Right cardiac atrium (tissue), 5 donors: ENCODE data around the gene NCF4. TPM values are rescaled to one million over a fixed set of nuclear protein-coding genes. Genes with fewer than 3 reads are reported as not detected.

Experiments
- ATAC-seq, 2 donors: fragments of 200-7000 bp; cut with Tn5 transposase; one replicate each; pipeline versions ENCODE4 v1.8.0 to v1.9.1; 2020; ENCODE audit warnings: moderate library complexity in 2 of 2, mild to moderate bottlenecking in 1 of 2
- DNase-seq, 3 donors: peaks; one replicate each; pipeline ENCODE4 v3.0.0-alpha.2; 2020
- H3K27ac ChIP-seq: one replicate; pipeline ENCODE4 v1.5.1; 2013; ENCODE audit warnings: mild to moderate bottlenecking, low read length, control low read depth, moderate library complexity
- H3K27me3 ChIP-seq: one replicate; pipeline ENCODE4 v1.6.1; 2013; ENCODE audit not compliant: control insufficient read depth, insufficient read depth
- H3K4me1 ChIP-seq: one replicate; pipeline ENCODE4 v1.6.1; 2013; ENCODE audit warnings: low read length; ENCODE audit not compliant: control insufficient read depth, insufficient read depth
- H3K4me3 ChIP-seq: one replicate; pipeline ENCODE4 v1.5.1; 2013; ENCODE audit warnings: low read length, control low read depth
- H3K9me3 ChIP-seq: one replicate; pipeline ENCODE4 v1.6.1; 2013; ENCODE audit warnings: low read length; ENCODE audit not compliant: control insufficient read depth
- WGBS: extraction: QIAGEN DNeasy Blood & Tissue Kit; methylation state at CpG from one replicate; pipeline ENCODE4 v1.1.7; 2013; 5-methylcytosine and 5-hydroxymethylcytosine counted together
- intact Hi-C, 4 donors: fragments of 100-400 bp; cut with DNase I; formaldehyde crosslinking; loops; one replicate each; pipeline versions ENCODE4 v1.11.0 to v1.14.0; 2022 to 2023
- polyA plus RNA-seq: library from polyadenylated mRNA; stranded (reverse); fragments of 200-250 nt; gene quantifications from one replicate; pipeline ENCODE4 v1.2.3, GENCODE V29; 2013
- total RNA-seq, 4 donors: library from RNA; stranded (reverse); fragmentation: NEBNext Ultra II Directional; extraction: Animal tissue kit (Norgen Biotek cat#: 25700); gene quantifications; one replicate each; pipeline ENCODE4 v1.2.1, GENCODE V29; 2021
- donor health status: healthy with polysubstance abuse.
- donor health status: DM: no; HTN: yes; CAD: no.
- donor health status: DM: no; HTN: no; CAD: no.
- donor health status: DM: no; HTN: yes; CAD: no; lungs with severe emphysema.
- donor health status: DM: yes; HTN: yes; CAD: no.

Gene NCF4
- total and polyA plus RNA-seq, 5 donors, result 3.1 to 6.9 (median 6.6) TPM

DNA sequence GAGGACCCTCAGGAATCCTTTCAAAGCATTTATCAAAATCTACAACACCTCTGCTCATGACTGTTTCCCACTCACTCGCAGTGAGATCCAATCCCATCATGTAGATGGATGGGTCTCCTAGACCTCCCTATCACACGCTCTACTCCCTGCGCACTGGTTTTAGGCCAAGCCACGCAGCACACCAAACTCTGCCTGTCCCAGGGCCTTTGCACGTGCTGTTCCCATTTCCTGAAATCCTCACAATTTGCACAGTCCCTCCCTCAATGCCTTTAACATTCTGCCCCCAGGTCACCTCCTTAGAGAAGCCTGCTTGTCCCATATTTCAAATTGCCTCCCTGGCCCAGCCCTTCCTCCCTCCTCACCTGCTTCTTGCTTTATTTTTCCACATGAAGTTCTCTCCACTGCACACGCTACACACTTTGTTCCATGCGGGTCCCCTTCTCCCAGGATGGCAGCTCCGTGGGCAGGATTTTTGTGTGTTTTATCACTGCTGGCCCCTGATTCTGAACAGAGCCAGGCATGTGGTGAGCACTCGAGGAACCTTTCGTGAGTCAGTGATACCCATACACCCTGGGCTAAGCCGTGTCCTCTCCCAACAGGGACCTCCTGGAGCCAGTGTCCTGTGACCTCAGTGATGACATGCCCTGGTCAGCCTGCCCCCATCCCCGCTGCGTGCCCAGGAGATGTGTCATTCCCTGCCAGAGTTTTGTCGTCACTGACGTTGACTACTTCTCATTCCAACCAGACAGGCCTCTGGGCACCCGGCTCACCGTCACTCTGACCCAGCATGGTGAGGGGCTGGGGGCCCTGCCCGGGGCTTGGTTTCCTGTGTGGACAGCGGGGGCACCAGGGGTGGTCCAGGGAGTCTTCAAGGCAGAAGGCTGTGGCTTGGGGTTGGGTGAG lies 64.8 kb downstream of the NCF4 start:
- intact Hi-C loops, result no loop called here
- WGBS, result 79% methylated on average over 19 of the region's 19 CpGs
- ATAC-seq (no peak), DNase-seq (no peak)
- Histone ChIP-seq H3K27me3 (no peaks in the 10 kb centered on the region), H3K4me3 (no peak overlapping the region), H3K9me3 (no peaks in the 10 kb centered on the region), H3K27ac (no peak overlapping the region), H3K4me1 (no peaks in the 10 kb centered on the region)

DNA sequence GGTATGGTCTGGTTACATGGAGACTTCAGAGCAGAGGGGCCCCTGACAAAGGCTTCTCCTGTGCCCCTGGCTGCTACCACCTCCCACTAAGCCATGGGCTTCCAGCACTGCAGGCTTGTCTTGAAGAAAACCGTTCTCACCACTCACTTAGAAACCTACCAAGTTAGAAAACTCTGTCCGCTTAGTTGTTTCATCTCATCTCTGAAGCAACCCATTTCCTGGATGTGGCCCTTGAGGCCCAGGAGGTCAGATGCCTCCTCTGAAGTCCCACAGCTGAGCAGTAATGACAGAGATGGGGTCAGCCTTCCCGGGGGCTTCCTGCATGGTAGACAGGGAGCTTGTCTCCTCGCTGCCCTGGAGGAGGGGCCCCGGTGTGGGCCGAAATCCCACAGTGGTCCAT lies 65.5 kb downstream of the NCF4 start:
- Histone ChIP-seq H3K27me3 (no peaks in the 10 kb centered on the region), H3K4me1 (no peaks in the 10 kb centered on the region), H3K4me3 (no peak overlapping the region), H3K9me3 (no peaks in the 10 kb centered on the region), H3K27ac (no peak overlapping the region)
- DNase-seq, result no peak
- no peak for ATAC-seq
- 88% methylated on average over 6 of the region's 6 CpGs for WGBS
- intact Hi-C loops, result no loop called here

DNA sequence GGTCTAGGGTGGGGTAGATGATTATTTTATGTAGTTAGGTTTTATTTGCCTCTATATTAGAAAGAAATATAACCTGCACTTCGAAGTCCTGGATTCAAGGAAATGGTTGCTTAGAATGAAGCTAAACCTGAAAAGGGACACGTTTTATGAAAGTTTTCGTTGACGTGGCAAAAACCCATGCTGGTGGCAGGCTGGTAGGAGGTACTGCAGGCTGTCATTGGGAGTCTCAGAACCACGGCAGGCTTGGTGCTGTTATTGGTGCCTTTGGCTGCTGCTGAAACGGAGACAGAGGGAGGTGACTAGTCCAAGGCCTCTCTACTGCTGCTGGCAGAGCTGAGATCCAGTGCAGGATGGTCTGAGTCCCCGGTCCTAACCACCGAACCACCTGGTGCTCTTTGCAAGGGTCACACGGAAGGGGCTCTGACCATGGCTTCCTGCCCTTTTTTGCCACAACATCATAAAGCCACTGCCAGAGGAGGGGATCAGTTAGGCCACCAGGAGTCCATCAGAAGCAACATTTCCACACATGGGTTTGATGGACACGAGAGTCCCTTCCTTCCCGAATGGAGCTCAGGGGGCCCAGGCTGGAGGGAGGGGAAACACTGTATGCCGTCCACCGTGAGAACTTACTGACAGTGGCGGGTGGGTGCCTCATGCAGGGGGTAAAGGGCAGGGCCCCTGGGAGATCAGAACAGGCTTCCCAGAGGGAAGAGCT lies 66.1 kb downstream of the NCF4 start:
- Histone ChIP-seq H3K27me3 (no peaks in the 10 kb centered on the region), H3K4me1 (no peaks in the 10 kb centered on the region), H3K4me3 (no peak overlapping the region), H3K27ac (no peak overlapping the region), H3K9me3 (no peaks in the 10 kb centered on the region)
- WGBS, result 70% methylated on average over 14 of the region's 14 CpGs
- ATAC-seq, result no peak
- no peak for DNase-seq
- intact Hi-C loops, result no loop called here

Other genes starting within 250 kb of the NCF4 start
- not detected for gene CACNG2, start 157.3 kb upstream of the NCF4 start, total RNA-seq
- gene CACNG2, start 157.3 kb upstream of the NCF4 start, polyA plus RNA-seq, result not detected
- 10 to 100 TPM; 24.1 to 37.6 (median 32.3) TPM for gene IFT27, start 84.9 kb upstream of the NCF4 start, total RNA-seq
- 32.5 TPM for gene IFT27, start 84.9 kb upstream of the NCF4 start, polyA plus RNA-seq
- gene PVALB, start 44.0 kb upstream of the NCF4 start, total RNA-seq, result not detected
- not detected for gene PVALB, start 44.0 kb upstream of the NCF4 start, polyA plus RNA-seq
- gene CSF2RB, start 52.6 kb downstream of the NCF4 start, total RNA-seq, result 1 to 10 TPM; 1.8 to 2.6 (median 2.3) TPM
- 0.75 TPM for gene CSF2RB, start 52.6 kb downstream of the NCF4 start, polyA plus RNA-seq
- gene TST, start 158.4 kb downstream of the NCF4 start, total RNA-seq, result 10 to 100 TPM; 31.7 to 53.6 (median 36.6) TPM
- 67.9 TPM for gene TST, start 158.4 kb downstream of the NCF4 start, polyA plus RNA-seq
- 10 to 100 TPM; 49.6 to 65.7 (median 54.2) TPM for gene MPST, start 158.7 kb downstream of the NCF4 start, total RNA-seq
- gene MPST, start 158.7 kb downstream of the NCF4 start, polyA plus RNA-seq, result 93.0 TPM
- 10 to 100 TPM; 24.8 to 37.8 (median 32.2) TPM for gene KCTD17, start 190.7 kb downstream of the NCF4 start, total RNA-seq
- gene KCTD17, start 190.7 kb downstream of the NCF4 start, polyA plus RNA-seq, result 34.4 TPM
- gene TMPRSS6, start 248.7 kb downstream of the NCF4 start, total RNA-seq, result not detected
- gene TMPRSS6, start 248.7 kb downstream of the NCF4 start, polyA plus RNA-seq, result not detected